GM18505 (cell line): ENCODE results near the gene TRPM1.

ENCODE experiments used
- ATAC-seq: cut with Tn5 transposase; IDR thresholded peaks from one replicate; pipeline ENCODE4 v1.9.1; 2021; ENCODE audit not compliant: unreplicated experiment
- POLR2A ChIP-seq: IDR thresholded peaks from 4 replicates; pipeline ENCODE4 v1.6.1; 2011; ENCODE audit warnings: borderline replicate concordance; ENCODE audit not compliant: insufficient read depth, insufficient read length; ENCODE audit errors: extremely low read depth

The TRPM1 gene

GRCh38 chr15:31084176-31084575 is 17.3 kb downstream of the TRPM1 start:
- TF ChIP-seq POLR2A, result no peak
- no peak for ATAC-seq

- ATAC-seq, result no peak
- TF ChIP-seq POLR2A, result no peak
Measured at GRCh38 chr15:31083370-31083780, 18.1 kb downstream of the TRPM1 start.

- TF ChIP-seq POLR2A, result no peak
- no peak for ATAC-seq
Measured at GRCh38 chr15:31082771-31083369, 18.7 kb downstream of the TRPM1 start.

GRCh38 chr15:31081588-31082250 is 19.8 kb downstream of the TRPM1 start:
- no peak for TF ChIP-seq POLR2A
- ATAC-seq, result no peak

- no peak for TF ChIP-seq POLR2A
- no peak for ATAC-seq
Measured at GRCh38 chr15:31081056-31081455, 20.5 kb downstream of the TRPM1 start.

- no peak for TF ChIP-seq POLR2A
Measured at GRCh38 chr15:31080591-31081014, 20.9 kb downstream of the TRPM1 start.

GRCh38 chr15:31079519-31079918 is 22.0 kb downstream of the TRPM1 start:
- TF ChIP-seq POLR2A, result no peak
- no peak for ATAC-seq

More at GRCh38 chr15:31080591-31081014, 20.9 kb downstream of the TRPM1 start:
- no peak for ATAC-seq

- TF ChIP-seq POLR2A, result no peak
- ATAC-seq, result no peak
Measured at GRCh38 chr15:31078471-31078870, 23.1 kb downstream of the TRPM1 start.

GRCh38 chr15:31077941-31078340 is 23.6 kb downstream of the TRPM1 start:
- TF ChIP-seq POLR2A, result no peak
- ATAC-seq, result no peak

GRCh38 chr15:31077181-31077580 is 24.3 kb downstream of the TRPM1 start:
- no peak for TF ChIP-seq POLR2A
- no peak for ATAC-seq

- no peak for TF ChIP-seq POLR2A
- ATAC-seq, result no peak
Measured at GRCh38 chr15:31074321-31074720, 27.2 kb downstream of the TRPM1 start.

- no peak for ATAC-seq
- TF ChIP-seq POLR2A, result no peak
Measured at GRCh38 chr15:31070867-31071266, 30.7 kb downstream of the TRPM1 start.

GRCh38 chr15:31069360-31070000 is 32.0 kb downstream of the TRPM1 start:
- no peak for TF ChIP-seq POLR2A
- no peak for ATAC-seq
